Measurements from ENCODE around the gene GZF1. TPM values are rescaled to one million over a fixed set of nuclear protein-coding genes. Genes with fewer than 3 reads are reported as not detected.
A peak's percentile ranks its signal among the peaks of the same experiment; 100 is the strongest.

Gene GZF1
- total RNA-seq, 1 donor: 14.5 TPM

DNA sequence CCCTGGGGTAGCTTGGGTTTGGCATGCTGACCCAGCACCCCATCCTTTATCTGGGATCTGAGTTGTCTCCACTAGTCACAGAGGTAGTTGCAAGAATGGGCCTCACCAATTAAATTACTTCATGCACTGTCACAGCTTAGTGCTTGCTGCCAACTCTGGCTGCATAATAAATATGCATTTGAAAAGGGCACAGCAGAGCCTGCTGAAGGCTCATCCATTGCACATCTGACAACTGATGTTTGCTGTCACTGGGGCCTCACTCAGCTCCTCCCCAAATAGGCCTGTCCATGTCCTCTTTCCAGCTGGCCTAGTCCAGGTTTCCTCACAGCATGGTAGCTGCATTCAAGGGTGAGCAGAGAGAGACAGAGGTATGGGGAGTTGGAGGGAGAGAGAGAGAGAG, 24.7 kb upstream of the GZF1 start:
- no peaks in the 10 kb centered on the region for H3K9me3 ChIP-seq (ENCODE audit: low read depth, low read length)
- peak; percentile 25 for DNase-seq (ENCODE audit: insufficient read length, low spot score, missing footprints)
- H2AFZ ChIP-seq (ENCODE audit: low read length): no peak overlapping the region
- no peaks in the 10 kb centered on the region for H4K20me1 ChIP-seq (ENCODE audit: insufficient read depth, low read length)
- H3K4me1 ChIP-seq (ENCODE audit: insufficient read depth, low read length): no peaks in the 10 kb centered on the region
- H3K36me3 ChIP-seq (ENCODE audit: insufficient read depth, low read length): no peaks in the 10 kb centered on the region
- H3K4me2 ChIP-seq (ENCODE audit: insufficient read depth, low read length): no peak overlapping the region
- H3K4me3 ChIP-seq (ENCODE audit: insufficient read depth, low read length): no peak overlapping the region
- H3K79me2 ChIP-seq (ENCODE audit: insufficient read depth, low read length): no peaks in the 10 kb centered on the region
- H3K27ac ChIP-seq (ENCODE audit: low read depth, low read length): no peak overlapping the region
- peaks cover 7% of the 10 kb centered on the region for H3K27me3 ChIP-seq (ENCODE audit: insufficient read depth, low read length)
- TF ChIP-seq CTCF (IDR thresholded peaks at IDR 0.05; ENCODE audit: extremely low read depth, low read depth, low read length): no peak

DNA sequence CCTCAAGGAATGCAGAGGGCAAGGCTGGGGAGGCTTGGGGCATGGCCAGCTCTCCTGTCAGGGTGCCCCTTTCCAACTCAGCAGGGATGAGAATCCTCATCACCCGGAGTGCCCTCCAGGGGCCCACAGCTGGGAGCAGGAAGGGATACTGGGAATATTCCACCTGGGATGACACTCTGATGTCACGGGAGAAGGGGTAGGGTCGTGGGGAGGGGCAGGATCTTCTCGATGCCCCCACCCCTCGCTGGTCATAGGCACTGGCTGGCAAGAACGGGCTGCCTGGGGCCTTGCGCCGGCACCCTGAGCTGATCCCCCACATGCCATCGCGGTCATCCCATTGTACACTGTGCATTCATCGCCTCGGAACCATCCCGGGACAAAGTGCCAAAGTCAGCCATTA, 22.0 kb upstream of the GZF1 start:
- no peaks in the 10 kb centered on the region for H3K79me2 ChIP-seq (ENCODE audit: insufficient read depth, low read length)
- H2AFZ ChIP-seq (ENCODE audit: low read length): no peak overlapping the region
- no peaks in the 10 kb centered on the region for H3K4me1 ChIP-seq (ENCODE audit: insufficient read depth, low read length)
- H3K4me2 ChIP-seq (ENCODE audit: insufficient read depth, low read length): no peak overlapping the region
- TF ChIP-seq CTCF (IDR thresholded peaks at IDR 0.05; ENCODE audit: extremely low read depth, low read depth, low read length): no peak
- no peaks in the 10 kb centered on the region for H4K20me1 ChIP-seq (ENCODE audit: insufficient read depth, low read length)
- no peak overlapping the region for H3K27ac ChIP-seq (ENCODE audit: low read depth, low read length)
- H3K36me3 ChIP-seq (ENCODE audit: insufficient read depth, low read length): no peaks in the 10 kb centered on the region
- peak; percentile 65 for DNase-seq (ENCODE audit: insufficient read length, low spot score, missing footprints)
- no peak overlapping the region for H3K4me3 ChIP-seq (ENCODE audit: insufficient read depth, low read length)
- H3K27me3 ChIP-seq (ENCODE audit: insufficient read depth, low read length): peaks cover 7% of the 10 kb centered on the region
- no peaks in the 10 kb centered on the region for H3K9me3 ChIP-seq (ENCODE audit: low read depth, low read length)

DNA sequence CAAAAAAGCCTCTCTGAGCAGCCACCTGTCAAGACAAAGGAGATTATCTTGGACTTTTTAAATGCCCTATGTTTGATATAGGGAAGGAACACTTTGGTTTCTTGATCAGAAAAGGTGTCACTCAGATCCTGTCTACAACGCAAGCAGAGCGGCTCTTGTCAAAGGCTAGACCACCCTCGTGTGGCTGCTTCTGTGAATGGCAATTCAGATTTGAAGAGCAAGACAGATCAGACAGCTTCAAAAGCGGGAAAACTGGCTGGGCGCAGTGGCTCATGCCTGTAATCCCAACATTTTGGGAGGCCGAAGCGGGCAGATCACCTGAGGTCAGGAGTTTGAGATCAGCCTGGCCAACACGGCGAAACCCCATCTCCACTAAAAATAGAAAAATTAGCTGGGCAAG, 21.5 kb upstream of the GZF1 start:
- Histone ChIP-seq H3K4me3 (ENCODE audit: insufficient read depth, low read length) (no peak overlapping the region), H3K79me2 (ENCODE audit: insufficient read depth, low read length) (no peaks in the 10 kb centered on the region), H3K4me2 (ENCODE audit: insufficient read depth, low read length) (no peak overlapping the region), H3K27me3 (ENCODE audit: insufficient read depth, low read length) (peaks cover 7% of the 10 kb centered on the region), H3K4me1 (ENCODE audit: insufficient read depth, low read length) (no peaks in the 10 kb centered on the region), H4K20me1 (ENCODE audit: insufficient read depth, low read length) (no peaks in the 10 kb centered on the region), H2AFZ (ENCODE audit: low read length) (no peak overlapping the region), H3K36me3 (ENCODE audit: insufficient read depth, low read length) (no peaks in the 10 kb centered on the region), H3K27ac (ENCODE audit: low read depth, low read length) (no peak overlapping the region), H3K9me3 (ENCODE audit: low read depth, low read length) (no peaks in the 10 kb centered on the region)
- DNase-seq (ENCODE audit: insufficient read length, low spot score, missing footprints): peak; percentile 95
- peak; percentile 74 for TF ChIP-seq CTCF (IDR thresholded peaks at IDR 0.05; ENCODE audit: extremely low read depth, low read depth, low read length)

- Histone ChIP-seq H3K27me3 (ENCODE audit: insufficient read depth, low read length) (peaks cover 7% of the 10 kb centered on the region), H3K4me2 (ENCODE audit: insufficient read depth, low read length) (no peak overlapping the region), H3K4me1 (ENCODE audit: insufficient read depth, low read length) (no peaks in the 10 kb centered on the region), H3K4me3 (ENCODE audit: insufficient read depth, low read length) (no peak overlapping the region), H3K79me2 (ENCODE audit: insufficient read depth, low read length) (no peaks in the 10 kb centered on the region), H4K20me1 (ENCODE audit: insufficient read depth, low read length) (no peaks in the 10 kb centered on the region), H3K27ac (ENCODE audit: low read depth, low read length) (no peak overlapping the region), H3K9me3 (ENCODE audit: low read depth, low read length) (no peaks in the 10 kb centered on the region), H2AFZ (ENCODE audit: low read length) (no peak overlapping the region), H3K36me3 (ENCODE audit: insufficient read depth, low read length) (no peaks in the 10 kb centered on the region)
- TF ChIP-seq CTCF (IDR thresholded peaks at IDR 0.05; ENCODE audit: extremely low read depth, low read depth, low read length): no peak
- no peak for DNase-seq (ENCODE audit: insufficient read length, low spot score, missing footprints)
Observed at GRCh38 chr20:23341073-23341472, 20.9 kb upstream of the GZF1 start.
